GM18861 (cell line): ENCODE data around the gene MBD3.

ENCODE experiments used
- ATAC-seq: cut with Tn5 transposase; IDR thresholded peaks from one replicate; pipeline ENCODE4 v1.9.1; 2021; ENCODE audit not compliant: unreplicated experiment

The MBD3 gene

GRCh38 chr19:1574354-1575136 is 18.1 kb downstream of the MBD3 start:
- ATAC-seq = no peak

DNA sequence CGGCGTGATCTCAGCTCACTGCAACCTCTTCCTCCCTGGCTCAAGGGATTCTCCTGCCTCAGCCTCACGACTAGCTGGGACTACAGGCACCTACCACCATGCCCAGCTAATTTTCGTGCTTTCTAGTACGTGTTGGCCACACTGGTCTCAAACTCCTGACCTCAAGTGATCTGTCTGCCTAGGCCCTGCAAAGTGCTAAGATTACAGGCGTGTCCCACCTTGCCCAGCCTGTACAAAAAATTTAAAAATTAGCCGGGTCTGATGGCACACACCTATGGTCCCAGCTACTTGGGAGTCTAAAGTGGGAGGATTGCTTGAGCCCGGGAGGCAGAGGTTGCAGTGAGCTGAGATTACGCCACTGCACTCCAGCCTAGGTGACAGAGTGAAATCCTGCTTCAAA is 19.9 kb downstream of the MBD3 start:
- no peak for ATAC-seq

DNA sequence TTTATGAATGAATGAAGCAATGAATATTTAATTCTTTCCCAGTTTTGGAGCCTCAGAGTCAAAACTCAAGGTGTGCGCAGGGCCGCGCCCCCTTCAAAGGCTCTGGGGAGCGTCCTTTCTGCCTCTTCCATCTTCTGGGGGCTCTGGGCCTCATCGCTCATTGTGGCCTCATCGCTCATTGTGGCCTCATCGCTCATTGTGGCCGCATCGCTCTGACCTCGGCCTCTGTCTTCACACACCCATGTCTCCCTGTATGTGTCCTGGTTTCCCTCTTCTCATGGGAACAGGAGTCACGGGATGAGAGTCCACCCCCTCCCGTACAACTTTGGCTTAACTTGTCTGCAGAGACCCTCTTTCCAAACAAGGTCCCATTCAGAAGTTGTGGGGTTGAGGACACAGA is 21.3 kb downstream of the MBD3 start:
- ATAC-seq = no peak

GRCh38 chr19:1570836-1571235 is 21.8 kb downstream of the MBD3 start:
- ATAC-seq = no peak

GRCh38 chr19:1569997-1570396 is 22.7 kb downstream of the MBD3 start:
- ATAC-seq = no peak

- no peak for ATAC-seq
Observed at GRCh38 chr19:1568320-1569019, 24.2 kb downstream of the MBD3 start, which contains the start of gene MEX3D. Gene MEX3D (minus strand): TSS chr19:1568325. CDS start chr19:1568058, 267 bp downstream.

DNA sequence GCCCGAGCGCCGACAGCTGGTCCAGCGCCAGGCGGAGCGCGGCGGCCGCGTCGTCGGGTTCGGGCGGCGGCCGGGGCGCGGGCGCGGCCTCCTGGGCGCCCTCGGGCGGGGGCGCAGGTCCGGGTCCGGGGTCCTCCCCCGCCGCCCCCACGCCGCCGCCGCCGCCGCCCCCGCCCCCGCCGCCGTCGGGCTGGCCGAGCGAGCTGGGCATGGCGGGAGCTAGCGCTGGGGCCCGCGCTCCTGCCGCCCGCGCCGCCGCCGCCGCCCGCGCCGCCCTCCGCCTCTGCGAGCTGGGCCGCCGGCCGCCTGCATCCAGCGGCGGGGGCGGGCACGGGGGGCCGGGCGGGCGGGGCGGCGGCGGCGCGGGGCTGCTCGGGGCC is 24.8 kb downstream of the MBD3 start:
- ATAC-seq = no peak

DNA sequence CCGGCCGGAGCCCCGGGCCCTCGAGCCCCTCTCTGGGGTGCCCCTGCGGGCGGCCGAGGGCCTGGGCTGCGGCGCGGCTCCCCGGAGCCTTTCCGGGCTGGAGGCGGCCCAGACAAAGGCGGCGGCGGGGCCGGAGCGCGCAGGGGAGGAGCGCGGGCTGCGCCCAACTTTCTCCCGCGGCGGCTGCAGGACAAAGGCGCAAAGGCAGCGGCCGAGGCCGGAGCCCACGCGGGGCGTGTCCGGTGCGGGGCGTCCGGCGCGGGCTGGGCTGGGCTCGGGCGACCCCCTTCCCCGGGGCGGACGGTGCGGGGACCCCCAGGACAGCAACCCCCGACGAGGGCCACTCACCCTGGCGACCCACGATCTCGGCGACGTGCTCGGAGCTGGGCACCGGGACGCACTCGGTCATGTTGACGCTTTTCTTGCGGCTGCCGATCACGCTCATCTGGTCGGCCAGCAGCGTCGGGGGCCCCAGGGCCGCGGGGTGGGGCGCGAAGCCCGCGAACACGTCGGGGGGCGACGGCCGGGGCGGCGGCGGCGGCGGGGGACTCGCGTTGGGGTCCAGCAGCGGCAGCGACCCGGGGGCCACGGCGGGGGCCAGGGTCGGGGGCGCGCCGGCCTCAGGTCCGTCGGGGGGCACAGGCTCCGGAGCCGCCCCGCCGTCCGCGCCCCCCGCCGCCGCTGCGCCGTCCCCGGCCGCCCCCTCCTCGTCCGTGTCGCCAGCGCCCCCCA is 25.4 kb downstream of the MBD3 start:
- ATAC-seq = no peak

DNA sequence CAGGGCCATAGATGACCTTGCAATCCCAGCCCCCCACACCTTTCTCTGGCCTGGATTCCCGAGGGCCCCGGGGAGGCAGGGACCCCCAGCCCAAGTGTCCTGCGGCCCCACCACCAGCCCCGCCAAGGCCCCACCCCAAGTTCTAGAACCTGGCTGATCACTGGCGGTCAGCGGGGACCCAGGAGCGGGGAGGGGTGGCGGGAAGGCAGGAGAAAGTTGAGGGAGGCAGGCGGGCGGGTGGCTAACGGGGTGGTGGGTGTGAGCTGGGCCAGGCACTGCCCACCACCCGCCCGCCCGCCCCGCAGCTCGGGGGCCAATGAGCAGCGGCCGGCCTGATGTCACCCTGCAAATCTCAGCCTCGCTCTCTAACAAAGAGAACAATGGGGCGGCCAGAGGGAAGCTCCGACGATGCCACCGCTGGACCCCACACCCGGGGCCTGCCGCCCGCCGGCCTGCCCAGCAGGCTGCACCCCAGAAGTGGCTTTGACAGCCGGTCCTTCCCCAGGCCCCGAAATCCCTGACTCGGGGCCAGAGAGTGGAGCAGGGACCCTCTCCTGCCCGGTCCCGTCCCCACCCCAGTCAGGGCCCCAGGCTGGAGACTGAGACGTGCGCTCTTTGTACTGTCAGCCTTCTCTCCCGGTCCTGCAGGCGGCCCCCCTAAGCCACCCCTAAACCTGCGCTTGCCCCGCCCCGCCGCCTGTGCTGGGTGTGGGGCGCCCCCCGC is 26.1 kb downstream of the MBD3 start:
- no peak for ATAC-seq

- no peak for ATAC-seq
Observed at GRCh38 chr19:1563251-1563650, 29.4 kb downstream of the MBD3 start.

GRCh38 chr19:1561236-1561842 is 31.3 kb downstream of the MBD3 start:
- no peak for ATAC-seq

DNA sequence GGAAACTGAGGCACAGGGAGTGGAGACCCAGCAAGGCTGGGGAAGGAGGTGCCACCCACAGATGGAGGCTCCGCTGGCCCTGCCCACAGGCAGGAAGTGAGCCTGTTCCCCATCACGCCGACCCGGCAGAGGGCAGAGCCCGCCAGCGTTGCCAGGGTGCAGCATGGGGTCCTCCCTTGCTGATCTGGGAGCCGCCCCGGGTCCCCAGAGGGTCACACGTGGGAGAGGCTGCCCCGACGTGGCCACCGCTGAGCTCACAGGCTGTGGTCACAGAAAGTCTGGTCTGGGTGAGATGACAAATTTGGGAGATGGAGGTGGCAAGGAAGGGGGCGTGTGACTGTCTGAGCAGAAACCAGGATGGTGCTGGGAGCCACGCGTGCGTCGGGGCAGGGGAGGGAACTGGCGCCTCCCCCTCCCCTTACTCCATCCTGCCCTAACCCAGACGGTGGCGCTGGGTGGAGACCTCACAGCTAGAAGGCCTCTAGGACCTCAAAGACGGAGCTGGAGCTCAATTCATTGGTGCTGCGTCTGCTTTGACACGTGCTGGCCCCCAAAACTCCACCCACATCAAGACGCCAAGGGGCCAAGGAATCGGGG is 32.3 kb downstream of the MBD3 start:
- ATAC-seq = no peak

DNA sequence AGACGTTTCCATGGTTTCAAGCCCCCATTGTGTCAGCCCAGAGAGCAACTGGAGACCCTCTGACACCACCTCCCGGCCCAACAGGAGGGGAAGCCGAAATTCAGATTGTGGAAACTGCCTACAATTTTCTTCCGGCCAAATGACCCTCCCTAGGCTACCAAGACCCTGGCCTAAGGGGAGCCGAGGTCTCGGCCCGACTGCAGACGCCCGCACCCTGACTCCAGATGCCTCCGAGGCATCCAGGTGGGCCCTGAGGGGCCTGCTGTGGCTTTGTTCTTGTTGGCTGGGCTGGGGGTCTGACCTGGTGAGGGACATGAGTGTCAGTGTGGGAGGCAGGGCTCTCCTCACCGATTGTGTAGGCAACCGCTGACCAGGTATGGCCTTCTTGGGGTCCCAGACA is 34.1 kb downstream of the MBD3 start:
- ATAC-seq = no peak

GRCh38 chr19:1556390-1557070 is 36.1 kb downstream of the MBD3 start:
- no peak for ATAC-seq

DNA sequence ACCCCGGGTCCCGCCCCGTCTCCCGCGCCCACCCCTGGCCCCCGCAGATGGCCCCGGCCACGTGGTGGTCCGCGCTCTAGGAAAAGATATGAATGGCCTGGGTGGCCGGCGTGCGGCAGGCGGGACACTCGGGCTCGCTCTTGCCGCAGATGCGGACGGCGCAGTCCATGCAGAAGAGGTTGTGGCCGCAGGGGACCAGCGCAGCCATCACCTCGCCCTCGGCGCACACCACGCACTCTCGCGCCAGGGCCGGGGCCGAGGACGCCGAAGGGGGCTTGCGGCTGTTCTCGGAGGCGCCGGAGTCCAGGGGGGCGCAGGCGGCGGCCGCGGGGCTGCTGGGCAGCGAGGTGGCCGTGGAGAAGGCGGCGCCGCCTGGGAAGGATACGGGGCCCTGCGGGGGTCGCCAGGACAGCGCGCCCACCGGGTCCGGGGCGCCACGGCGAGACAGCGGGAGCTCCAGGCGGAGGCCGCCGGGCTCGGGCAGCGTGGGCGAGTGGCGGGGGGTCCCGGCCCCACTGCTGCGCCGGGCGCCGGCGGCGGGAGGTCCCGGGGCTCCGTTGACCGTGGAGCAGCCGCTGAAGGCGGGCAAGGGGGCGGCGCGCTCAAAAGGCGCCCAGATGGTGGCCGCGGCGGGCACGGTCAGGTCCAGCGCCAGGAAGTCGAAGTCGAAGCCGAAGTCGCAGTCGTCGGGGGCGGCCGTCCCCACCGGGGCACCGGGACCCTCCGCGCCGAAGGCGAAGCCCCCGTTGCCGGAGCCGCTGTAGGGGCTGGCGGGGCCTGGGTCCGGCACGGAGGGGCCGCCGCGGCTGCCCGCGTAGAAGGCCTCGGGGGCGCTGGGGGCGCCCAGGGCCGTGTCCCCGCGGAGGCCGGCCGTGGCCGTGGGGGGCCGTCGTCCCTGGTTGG is 36.9 kb downstream of the MBD3 start:
- no peak for ATAC-seq

DNA sequence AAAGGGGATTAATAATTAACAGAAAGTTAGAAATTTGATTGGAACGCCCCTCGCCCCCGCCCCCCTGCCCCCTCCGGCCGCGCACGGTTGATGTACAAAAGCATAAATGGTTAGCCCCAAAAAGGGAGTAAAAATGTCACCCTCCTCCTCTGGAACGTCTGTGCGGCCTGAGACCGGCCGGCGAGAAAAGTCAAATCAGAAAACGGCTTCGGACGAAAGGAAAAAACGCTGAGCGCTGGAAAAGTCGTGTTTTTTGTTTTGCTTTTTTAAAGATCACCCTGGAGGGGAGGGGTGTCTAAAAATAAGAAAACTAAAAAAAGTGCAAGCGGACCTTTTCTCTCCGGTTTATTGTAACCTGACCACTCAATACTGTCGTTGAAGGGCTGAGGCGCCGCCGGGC is 37.7 kb downstream of the MBD3 start:
- ATAC-seq = no peak

DNA sequence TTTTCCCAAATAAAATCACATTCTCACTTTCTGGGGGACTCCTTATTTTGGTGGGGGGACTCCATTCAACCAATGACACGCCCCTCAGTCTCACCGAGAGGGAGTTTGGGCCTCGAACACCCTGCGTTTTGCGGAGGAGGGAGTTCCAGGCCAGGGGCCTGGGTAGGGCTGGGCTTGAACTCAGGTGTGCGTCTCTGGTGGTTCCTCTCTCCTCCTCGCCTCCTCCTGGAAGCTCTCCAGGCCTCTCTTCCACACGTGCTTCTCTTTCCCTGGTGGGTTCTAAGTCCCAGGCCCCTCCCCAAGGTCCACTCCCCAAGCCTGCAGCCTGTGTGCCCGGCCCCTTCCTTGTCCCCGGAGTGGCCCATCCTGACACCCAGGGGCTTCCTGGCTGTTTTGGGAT is 39.2 kb downstream of the MBD3 start:
- ATAC-seq = no peak

GRCh38 chr19:1551068-1552040 is 41.3 kb downstream of the MBD3 start:
- ATAC-seq = no peak
